Activated CD4-positive, alpha-beta T cell treated with anti-CD3 and anti-CD28 coated beads for 48 hours (primary cell): ENCODE data around the gene RAP2A.
A peak's percentile ranks its signal among the peaks of the same experiment; 100 is the strongest.

Experiments used
- DNase-seq: peaks from one replicate; pipeline ENCODE4 v3.0.0-alpha.2; 2020

RAP2A gene

DNA sequence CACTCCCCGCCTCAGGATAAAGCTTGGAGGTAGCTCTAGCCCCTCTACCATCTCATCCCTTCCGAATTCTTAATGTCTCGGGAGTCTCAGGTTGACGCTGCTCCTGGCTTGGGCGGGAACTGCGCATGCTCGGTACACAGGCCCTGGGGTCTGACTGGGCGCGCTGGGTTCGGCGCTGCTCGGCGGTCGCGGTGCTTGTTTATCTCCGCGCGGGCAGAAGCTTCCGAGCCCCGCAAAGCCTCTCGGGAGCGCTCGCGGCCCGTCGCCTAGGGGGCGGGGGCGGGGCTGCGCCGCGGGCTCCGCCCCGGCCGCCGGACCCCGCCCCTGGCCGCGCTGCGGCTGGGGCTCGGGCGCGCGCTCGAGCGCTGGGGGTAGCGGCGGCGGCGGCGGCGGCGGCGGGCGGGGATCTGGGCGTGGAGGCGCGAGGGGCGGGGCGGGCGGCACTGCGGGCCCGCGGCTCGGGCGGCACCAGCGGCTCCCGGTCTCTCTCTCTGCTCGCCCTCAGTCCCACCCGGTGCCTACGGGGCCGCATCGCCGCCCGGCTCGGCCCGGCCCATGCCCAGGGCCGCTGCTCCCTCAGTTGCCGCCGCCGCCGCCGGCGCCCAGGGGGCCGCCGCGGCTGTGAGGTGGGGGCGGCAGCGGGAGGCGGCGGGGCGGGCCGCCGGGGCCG, at the start of gene RAP2A:
RAP2A (plus strand) TSS at position 443 of the 670 bp plus-strand sequence. CDS start 302 bp downstream, outside the sequence.
- peak; percentile 92 for DNase-seq

DNA sequence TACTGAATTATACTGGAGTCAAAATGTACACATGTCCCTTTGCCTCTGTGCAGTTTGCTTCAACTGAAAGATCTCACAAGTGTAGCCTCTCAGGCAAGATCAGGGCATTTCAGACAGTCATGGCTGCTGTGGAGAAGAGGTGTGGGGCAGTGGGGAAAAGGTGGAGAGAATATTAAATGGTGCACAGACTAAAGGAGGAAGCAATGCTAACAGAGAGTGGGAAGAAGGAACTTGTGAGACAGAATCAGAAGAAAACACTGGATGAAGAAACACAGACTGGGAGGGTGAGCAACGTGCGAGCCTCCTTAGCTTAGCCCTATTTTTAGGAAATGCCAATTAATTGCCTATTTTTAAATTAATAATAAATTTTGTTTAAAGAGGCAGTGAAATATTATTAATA, 49.6 kb upstream of the RAP2A start:
- no peak for DNase-seq

DNA sequence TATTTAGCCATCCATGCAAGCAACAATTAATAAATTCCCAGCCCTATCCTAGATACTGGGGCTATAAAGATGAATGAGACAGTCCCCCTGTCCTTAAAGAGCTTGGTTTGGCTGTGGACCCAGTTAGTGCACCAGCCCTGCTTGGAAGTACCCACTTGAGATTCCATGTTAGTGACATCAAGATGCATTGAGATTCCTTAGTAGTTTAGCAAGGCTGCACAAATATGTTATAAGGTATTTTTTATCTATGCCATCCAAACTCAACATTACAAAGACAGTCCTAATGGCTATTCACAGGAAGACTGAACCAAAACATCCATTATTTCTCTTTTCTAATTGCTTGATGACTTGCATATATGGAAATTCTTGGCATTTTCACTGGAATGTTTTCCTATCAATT, 48.8 kb upstream of the RAP2A start:
- DNase-seq = no peak

DNA sequence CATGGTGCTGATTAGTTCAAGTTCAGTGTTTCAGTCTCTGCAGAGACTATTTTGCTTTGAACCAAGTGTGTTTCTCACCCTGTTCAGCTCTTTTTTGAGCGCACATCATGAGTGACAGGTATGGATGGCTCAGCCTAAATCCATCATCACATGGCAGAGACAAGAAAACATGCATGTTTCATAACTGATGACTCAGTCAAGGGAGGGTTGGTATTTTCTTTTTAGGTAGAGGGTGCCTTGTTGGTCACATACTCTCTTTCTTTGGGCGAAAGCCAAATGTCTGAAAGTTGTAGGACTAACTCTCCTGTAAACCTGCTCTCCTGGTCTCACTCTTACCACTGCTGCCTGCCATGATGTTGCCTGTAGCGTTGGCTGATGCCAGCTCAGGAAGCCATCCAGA, 48.1 kb upstream of the RAP2A start:
- DNase-seq = no peak

DNA sequence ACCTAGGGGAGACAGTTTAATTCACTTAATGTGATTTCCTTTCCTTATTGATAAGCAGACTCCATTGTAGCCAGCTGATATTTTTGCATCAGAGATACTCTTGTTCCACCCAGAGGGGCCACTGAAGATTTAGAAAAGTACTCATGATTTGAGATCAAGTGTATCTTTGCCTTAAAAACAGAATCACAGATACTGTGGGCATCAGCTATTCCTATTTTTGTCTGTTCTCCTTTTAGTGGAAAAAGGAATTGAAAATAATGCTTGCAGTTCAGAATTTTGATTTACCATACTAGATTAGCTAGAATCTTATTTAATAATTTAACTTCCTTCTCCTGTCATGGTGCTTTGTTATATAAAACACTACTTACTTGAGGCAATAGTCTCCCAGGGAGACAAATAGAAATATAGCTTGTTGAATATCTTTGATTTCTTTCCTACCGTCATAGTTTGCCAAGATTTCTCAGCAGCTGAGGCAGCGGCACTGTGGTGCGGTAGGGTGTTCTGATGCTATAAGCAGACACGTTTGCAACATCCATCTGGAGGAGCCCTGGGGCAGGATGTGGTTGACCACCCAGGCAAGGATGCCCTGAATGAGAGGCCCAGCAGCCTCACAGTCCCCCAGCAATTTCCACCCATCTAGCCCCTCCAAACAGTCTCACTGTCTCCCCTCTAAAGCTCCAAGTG, 47.0 kb upstream of the RAP2A start:
- peak; percentile 10 for DNase-seq

DNA sequence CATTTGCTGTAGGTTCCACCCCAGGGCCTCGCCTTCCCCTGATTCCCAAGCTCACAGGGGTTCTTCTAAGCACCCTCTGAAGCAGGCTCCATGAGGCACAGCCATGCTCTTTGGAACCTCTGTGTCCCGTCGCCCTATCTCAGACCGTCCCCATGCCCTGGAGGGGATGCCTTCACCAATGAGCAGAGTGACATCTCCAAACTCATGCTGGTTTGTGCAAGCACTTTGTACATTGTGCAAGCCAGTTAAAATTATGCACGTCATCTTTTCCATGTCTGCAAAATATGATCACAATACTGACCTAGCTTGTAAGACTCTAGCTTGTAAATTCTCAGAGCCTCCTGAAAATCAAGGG, 46.5 kb upstream of the RAP2A start:
- no peak for DNase-seq

DNA sequence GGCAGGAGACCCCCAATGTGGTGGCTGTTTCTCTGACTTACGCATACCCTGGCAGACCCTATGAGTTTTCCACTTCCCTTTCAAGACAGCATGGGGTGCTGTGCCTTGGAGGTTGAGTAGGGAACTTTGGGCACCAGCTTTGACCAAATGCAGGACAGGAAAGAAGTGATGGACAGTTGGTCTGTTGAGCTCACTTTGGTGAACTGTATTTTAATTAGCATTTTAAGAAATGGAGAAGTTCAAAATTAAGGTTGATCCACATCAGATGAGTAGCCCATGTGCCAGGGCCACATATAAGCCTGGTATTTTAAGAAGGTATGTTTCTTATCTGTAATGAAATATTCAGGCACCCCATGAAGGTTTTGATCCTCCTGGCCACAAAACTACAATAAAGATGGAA, 46.1 kb upstream of the RAP2A start:
- no peak for DNase-seq

DNA sequence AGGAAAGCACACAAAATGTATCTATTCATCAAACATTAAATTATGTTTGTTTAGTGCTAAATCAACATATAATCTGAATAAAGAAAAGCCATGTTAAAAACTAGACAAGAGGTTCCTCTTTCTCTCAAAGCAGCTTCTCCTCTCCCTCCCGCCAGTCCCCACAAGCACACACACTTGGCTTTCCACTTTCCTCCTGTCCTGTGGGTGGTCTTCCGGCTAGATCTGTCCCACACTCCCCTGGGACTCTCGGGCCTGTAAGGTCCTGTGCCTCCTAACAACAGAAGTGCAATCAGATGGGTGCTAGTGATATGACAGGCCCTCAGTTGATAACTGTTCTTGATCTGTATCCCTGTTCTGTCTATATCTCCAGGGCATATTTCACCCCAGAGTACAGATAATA, 45.6 kb upstream of the RAP2A start:
- no peak for DNase-seq

DNA sequence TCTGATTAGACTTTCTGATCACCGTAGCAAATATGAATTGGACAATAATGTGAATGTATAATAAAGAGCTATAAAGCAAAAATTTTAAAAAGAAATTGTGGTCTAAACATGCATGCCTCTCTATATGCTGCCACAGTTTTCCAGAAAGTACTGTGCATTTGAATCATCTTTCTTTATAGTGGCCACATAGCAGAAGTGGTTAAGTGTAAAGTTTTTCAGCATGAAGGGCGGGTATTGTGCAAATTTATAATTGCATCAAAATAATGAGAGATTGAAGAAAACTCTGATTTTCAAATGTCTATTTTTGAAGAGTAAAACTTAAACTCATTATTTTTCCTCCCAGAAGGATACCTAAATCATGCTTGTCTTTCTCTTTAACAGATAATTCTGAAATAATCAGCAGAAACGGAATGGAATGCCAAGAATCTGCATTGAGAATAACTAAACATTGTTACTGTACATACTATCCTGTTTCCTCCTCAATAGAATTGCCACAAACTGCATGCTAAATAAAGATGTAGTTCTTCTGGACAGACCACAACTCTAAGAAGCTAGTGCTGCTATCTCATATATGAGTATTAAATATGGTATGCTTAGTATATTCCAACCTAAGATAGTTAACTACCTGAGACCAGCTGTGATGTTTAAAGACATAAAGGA, 42.9 kb upstream of the RAP2A start:
- DNase-seq = no peak

DNA sequence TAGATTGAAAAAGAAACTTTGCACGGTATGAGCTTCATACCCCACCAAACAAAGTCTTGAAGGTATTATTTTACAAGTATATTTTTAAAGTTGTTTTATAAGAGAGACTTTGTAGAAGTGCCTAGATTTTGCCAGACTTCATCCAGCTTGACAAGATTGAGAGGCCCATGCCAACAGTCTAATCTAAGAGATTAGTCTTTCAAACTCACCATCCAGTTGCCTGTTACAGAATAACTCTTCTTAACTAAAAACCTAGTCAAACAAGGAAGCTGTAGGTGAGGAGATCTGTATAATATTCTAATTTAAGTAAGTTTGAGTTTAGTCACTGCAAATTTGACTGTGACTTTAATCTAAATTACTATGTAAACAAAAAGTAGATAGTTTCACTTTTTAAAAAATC, 41.9 kb upstream of the RAP2A start:
- DNase-seq = no peak

DNA sequence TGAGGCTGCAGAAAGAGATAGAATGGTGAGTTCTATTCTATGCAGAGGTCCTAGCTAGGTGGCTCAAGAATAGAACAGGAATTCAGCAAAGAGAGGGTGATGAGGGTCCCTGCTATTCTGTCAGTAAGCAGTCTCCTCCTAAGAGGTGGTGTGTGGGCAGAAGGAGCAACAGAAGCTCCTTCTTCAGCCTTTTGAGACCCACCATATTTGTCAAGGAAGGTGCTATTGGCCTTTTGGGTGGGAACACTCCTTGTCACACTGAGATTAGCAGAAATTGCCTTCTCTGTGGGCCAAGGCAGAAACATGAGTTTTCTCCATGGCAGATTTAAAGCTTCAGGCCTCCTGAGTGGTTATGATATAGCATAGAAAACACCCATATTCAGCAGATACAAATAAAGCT, 39.4 kb upstream of the RAP2A start:
- no peak for DNase-seq

DNA sequence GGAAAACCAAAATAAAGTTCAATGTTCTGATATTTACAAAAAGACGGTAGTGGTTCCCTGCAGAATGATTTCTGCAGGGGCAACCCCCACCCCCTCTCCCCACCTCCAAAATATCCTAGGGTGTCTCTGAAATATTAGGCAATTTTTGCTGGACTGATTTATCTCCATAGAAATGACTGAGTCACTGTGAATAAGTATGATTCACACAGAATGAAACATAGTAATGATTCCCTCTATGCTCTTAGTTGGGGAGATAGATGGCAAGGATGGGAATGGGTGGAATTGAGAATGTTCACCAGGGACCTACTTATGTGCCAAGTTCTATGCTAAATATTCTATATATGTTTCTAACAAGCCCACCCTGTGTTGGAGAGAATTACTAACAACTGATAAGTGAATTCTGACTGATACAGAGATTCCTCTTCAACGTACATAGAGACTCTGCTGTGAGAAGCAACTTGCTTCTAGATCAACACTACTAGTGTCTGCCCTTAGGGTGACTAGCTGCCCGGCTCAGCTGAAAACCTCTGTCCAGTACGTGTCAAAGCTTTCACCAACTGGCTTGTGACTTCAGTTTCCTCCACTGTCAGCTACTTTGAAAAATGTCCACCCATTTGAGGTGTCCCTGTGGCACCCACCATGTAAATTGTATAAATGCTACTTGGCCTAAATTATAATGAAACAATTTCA, 38.4 kb upstream of the RAP2A start:
- no peak for DNase-seq

DNA sequence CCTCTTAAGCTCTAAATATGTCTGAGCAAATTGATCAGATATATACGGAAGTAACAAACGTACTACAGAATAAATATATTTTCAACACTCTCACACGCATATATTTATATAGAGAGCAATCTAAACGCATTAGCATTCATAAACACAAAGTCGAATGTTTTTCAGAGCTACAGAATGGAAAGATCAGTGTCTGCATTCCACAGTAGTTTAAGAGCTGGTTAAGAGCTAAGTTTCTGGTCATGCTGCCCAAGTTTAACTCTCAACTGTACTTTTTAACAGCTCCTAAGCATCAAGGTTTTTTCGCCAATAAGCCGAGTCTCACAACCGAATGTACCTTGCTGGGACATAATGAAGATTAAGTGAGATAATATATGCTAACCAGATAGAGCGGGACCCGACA, 36.7 kb upstream of the RAP2A start:
- DNase-seq = no peak

DNA sequence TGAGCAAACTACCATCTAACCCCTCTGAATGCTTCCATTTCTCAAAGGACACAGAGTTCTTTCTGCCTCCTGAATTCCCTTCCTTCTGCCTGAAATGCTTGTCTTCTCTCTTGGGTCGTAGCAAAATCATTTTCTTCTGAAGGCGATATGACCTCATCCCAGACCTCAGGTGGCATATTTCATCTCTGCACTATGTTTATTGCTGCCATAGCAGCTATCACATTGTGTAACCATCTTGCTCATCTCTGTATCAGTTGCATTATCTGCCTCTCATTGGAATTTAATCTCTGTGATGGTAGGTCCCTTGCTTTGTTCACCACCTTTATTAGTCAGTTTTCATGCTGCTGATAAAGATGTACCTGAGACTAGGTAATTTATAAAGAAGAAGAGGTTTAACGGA, 32.5 kb upstream of the RAP2A start:
- no peak for DNase-seq

DNA sequence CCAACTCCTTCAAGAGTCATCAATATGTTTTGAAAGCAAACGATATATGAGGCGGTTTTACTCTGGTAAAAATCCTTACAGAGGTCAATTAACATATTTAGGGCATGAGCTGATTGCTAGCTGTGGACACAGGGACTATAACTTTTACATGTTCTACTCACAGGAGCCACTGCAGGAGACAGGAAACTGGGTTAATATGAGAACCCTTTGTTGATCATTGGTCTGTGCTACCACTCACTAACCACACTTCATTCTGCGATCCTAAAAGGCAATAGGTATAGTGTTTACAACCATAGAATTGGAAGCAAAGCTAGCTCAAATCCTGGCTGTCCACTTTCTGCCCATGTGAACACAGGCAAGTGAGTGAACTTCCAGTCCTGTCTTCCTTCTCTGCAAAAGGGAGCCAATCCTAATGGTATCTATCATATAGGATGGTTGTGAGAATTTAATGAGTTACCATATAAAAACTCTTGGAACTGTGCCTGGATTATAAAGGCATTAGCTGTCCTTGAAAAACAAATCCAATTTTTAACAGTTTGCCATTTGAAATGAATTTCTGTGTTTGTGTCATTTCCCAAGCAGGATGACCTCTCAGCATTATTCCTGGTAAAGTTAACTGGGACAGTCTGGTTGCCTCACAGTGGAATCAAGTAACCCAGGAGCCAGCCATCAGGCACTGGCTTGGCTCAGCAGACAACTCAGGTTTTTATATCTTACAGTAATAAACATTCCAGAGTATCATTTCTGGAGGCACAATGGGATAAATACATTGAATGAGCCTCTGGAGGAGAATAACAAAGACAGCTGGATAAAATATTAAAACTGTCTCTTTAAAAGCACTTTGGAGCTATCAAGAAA, 29.8 kb upstream of the RAP2A start:
- no peak for DNase-seq

DNA sequence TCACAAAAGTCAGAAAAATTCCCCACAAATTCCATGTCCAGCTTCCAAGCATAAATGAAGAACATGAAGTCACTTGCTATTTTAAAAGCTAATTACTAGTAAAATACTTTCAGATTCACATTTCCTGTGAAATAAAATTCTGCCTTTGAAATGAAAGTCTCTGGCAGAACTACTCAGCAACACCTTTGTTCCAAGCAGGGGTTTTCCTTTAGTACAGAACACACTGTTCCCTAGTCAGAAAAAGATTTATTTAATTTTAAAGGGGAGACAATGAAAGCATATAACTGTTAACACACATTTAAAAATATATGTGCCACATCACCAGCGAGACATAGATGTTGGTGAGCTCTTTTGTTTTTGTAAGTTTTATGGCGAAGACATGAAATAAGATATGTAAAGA, 26.4 kb upstream of the RAP2A start:
- no peak for DNase-seq

DNA sequence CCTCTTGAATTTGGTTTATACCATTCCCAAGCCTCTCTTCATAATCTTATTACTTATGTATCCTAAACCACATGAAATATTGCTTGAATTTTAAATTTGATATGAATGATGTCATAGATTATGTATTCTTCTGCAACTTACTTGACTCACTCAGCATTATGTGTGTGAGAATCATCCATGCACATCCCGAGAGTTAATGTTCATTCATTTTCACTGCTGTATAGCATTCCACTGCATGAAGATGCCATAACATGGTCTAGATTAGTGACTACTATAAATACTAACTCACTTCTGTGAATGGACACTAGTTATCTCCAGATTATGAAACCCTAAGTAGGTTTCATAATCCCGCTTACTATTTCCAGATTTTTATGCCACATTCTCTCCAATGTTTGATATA, 25.0 kb upstream of the RAP2A start:
- DNase-seq = no peak

DNA sequence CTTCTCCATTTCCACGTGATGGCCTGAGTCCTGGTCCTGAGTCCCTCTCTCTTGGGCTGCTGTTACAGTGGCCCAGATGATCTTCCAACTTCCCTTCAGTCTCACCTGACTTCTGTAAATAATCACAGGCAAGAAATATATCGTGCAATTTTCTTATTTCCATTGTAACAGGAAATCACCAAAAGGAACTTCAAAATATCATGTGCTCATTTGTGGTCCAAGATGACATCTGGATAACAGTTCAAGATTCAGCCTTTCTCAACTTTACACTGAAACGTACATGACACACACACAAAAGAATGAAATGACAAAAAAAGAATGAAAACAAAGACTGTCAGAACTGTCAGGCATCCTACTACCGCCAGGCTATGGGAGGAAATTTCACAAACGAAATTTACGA, 22.0 kb upstream of the RAP2A start:
- no peak for DNase-seq

DNA sequence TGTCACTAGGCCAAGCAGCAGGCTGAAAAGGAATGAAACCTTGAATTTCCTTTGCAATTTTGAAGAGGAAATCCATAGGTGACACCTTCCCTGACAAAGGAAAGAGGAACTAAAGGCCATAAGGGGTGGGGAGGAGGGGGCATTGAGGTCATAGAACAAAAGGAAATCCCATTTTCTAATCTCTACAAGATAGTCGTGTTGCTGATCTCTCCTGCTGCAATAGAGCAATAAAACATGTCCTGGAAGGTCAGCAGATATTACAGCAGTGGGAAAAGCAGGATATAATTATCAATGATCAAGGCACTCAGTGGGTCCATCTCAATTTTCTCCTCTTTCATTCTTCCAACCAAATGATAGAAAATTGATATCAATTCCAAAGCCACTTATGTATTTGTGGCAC, 20.3 kb upstream of the RAP2A start:
- DNase-seq = no peak

DNA sequence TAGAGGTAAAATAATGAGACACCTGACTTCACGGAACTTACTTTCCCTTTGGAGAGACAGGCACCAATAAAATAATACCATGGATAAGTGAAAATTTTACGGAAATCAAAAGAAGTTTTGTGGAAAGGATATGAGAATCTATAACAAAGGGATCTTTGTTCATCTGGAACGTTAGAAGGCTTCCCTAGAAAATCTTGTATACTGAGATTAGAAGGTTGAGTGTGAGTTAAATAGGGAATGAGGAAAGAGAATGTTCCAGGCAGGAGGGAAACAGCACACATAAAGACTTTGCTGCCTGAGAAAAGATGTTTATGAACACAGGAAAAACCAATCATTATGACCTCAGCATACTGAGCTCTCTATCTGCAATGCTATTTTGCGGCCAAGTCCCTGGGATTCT, 19.6 kb upstream of the RAP2A start:
- no peak for DNase-seq

DNA sequence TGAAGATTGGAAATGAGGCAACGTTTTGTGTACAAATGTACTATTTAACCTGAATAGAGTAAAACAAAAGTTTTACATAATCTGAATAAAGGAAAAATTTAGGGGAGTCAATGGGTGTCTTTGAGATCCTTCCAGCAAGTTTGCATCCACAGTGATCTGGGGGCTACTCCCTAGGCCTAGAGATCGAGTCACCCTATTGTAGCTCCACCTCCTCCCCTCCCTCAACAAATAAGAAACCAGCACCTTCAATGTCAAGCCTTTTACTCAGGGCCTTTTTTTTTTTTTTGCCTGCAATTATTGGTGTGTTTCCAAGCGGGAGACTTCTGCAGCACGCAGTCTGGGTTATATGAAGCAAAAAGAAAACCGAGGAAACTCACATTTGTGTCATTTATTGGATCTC, 16.3 kb upstream of the RAP2A start:
- DNase-seq = no peak

DNA sequence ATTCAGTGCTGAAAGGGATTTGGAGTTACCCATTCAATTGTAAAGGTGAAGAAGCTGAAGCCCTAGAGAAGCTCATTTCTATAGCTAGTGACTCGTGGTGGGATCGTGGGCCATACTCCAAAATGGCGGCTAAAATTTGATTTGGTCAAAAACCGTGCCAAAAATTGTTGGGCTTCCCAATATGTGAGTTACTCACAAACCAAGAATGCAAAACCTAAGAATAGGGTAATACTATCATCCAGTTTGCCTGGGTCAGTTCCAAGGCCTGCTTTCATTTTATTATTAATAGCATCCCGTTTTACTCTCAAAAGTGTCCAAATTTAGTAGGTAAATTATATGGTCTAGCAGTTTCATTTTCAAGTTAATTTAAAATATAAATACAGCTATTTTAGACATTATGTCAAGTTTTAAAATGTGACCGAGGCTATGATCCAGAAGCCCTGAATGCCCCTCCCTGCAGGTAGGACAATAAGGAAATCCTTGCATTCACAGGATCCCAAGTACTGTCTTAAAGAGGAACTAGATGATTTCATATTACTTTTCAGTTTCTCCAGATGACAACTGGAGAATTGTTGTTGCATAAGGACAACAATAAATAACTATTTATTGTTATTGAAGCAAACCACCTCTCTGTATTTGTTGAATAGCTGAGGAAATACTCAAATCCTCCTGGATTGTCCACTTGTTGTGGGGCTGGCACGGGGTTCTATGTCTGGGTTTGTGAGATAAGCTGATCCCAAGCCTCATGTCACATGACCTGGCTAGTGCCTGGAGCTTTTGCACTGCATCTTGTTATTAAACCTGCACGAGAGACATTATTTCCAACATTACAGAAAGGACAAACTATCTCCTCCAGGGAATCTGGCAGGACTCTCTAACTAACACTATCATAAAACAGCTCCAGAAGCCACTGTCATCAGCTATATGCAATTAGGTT, 11.6 kb upstream of the RAP2A start:
- no peak for DNase-seq
